AG09319 (cell line): Measurements from ENCODE around the gene ARL15.

Source experiments
- DNase-seq: peaks from one replicate; pipeline ENCODE4 v3.0.0-alpha.2; 2010; ENCODE audit warnings: low read depth; ENCODE audit errors: extremely low read depth
- TF ChIP-seq, protein P1 (sequence below): IDR thresholded peaks from 2 replicates; pipeline ENCODE4 v1.5.1; 2011; ENCODE audit warnings: low read depth, mild to moderate bottlenecking, inconsistent platforms, low read length, moderate library complexity

Gene ARL15

GRCh38 chr5:54337523-54337922 lies 27.1 kb upstream of the ARL15 start:
- DNase-seq: no peak
- TF ChIP-seq, protein P1, sequence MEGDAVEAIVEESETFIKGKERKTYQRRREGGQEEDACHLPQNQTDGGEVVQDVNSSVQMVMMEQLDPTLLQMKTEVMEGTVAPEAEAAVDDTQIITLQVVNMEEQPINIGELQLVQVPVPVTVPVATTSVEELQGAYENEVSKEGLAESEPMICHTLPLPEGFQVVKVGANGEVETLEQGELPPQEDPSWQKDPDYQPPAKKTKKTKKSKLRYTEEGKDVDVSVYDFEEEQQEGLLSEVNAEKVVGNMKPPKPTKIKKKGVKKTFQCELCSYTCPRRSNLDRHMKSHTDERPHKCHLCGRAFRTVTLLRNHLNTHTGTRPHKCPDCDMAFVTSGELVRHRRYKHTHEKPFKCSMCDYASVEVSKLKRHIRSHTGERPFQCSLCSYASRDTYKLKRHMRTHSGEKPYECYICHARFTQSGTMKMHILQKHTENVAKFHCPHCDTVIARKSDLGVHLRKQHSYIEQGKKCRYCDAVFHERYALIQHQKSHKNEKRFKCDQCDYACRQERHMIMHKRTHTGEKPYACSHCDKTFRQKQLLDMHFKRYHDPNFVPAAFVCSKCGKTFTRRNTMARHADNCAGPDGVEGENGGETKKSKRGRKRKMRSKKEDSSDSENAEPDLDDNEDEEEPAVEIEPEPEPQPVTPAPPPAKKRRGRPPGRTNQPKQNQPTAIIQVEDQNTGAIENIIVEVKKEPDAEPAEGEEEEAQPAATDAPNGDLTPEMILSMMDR: no peak

- TF ChIP-seq, protein P1: no peak
- no peak for DNase-seq
Measured at GRCh38 chr5:54332720-54333119, 22.3 kb upstream of the ARL15 start.

DNA sequence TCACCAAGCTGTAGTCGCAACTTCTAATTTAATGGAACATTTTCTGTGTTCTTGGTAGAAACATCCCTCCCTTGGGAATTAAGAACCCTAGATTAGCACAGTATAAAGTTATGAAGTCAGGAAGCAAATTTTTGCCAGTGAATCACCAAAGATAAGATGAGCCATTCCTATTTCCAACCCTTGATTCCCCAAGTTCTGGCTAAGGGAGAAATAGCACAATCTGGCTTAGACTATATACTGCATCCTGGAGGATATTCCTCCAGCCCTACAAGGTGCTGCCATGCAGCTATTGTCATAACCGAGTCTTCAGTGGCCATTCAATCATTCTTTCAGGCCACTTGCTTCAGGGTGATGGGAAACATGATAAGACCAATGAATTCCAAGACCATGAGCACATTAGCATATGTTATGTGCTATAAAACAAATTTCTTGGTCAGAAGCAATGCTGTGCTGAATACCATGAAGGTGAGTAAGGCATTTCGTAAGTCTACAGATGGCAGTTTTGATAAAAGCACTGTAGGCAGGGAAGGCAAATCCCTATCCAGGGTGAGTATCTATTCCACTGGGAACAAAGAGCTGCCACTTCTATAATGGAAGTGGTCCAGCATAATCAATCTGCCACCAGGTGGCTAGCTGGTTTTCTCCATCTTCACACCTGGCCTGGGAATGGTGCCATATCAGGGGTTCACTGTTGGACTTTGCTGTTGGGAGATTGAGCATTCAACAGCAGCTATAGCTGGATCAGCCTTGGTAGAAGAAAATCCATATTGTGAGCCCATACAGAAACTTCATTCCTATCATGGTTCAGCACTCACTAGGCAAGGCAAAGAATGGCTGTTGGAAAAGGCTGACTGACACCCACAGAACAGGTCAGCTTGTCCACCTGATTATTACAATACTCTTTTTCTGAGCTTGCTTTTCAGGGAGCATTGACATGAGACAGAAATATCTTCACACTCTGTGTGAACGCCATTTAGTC lies 19.6 kb upstream of the ARL15 start:
- peak; percentile 62 for DNase-seq
- TF ChIP-seq, protein P1: no peak

DNA sequence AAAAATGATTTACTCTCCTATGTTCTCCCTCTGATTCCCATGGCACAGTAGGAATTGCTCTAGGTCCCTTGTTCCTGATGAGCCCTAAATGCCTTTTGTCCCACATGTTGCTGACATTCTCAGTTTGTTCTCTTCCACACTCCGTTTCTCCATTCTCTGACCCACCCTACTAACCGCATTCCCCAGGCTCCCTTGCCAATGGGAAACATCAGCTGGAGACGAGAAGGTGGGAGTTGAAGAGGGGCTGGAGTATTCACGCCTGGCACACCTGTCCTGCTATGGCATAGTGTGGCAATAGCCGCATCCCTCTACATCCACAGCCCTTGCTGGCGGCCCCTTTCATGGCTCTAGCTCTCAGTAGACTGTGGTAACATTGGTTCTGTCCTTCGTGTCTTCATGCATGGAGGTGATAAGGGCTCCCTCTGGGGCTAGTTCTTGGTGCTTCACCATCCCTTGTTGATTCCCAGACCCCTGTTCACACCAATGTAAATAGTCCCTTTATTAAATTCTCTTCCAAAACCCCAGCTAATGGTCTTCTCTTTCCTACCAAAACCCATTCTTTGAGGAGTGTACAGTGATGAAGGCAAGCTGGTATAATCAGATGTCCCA lies 16.4 kb upstream of the ARL15 start:
- no peak for DNase-seq
- TF ChIP-seq, protein P1: no peak

- TF ChIP-seq, protein P1: no peak
- DNase-seq: no peak
Measured at GRCh38 chr5:54325610-54326311, 15.4 kb upstream of the ARL15 start.

GRCh38 chr5:54325272-54325609 lies 14.9 kb upstream of the ARL15 start:
- DNase-seq: no peak
- TF ChIP-seq, protein P1: no peak
